HCT116 (cell line): ENCODE results near the gene SH3BP4. TPM values are rescaled to one million over a fixed set of nuclear protein-coding genes. Genes with fewer than 3 reads are reported as not detected.

Experiments
- ATAC-seq: fragments of 200-7000 bp; cut with Tn5 transposase; 2 replicates; pipeline ENCODE4 v1.9.1; 2020; ENCODE audit warnings: mild to moderate bottlenecking, moderate library complexity
- BruUV-seq: library from RNA; stranded (reverse); fragments of 400-500 nt; replicated peaks from 2 replicates; lab custom pipeline; 2021; lab: Mats Ljungman, UMichigan
- CTCF ChIA-PET: fragments of 300-600 bp; sonication (Branson Sonifier 250); formaldehyde crosslinking; loops from one replicate; lab custom pipeline; 2021; ENCODE audit warnings: antibody characterized with exemption; lab: Charles Lee
- POLR2A ChIA-PET: fragments of 300-600, 350-600 bp; sonication (Branson Sonifier 250); formaldehyde crosslinking; loops from one replicate; lab custom pipeline; 2021; ENCODE audit warnings: antibody characterized with exemption; lab: Charles Lee
- RAD21 ChIA-PET, 2 experiments: fragments of 300-600 bp; sonication (Branson Sonifier 250); formaldehyde crosslinking; loops; one replicate each; lab custom pipeline; 2023; ENCODE audit warnings: low total read pairs in 2 of 2; ENCODE audit not compliant: uncharacterized antibody in 2 of 2, unreplicated experiment in 2 of 2, low non-redundant PET in 1 of 2; lab: Charles Lee
- DNase-seq: peaks from one replicate; pipeline ENCODE4 v3.0.0-alpha.2; 2010; ENCODE audit warnings: low read depth, low spot score
- H2AFZ ChIP-seq: fragments of 200-600 bp; shearing (Covaris generic), sonication (generic); 2 replicates; pipeline ENCODE4 v1.6.1; 2017; ENCODE audit warnings: low read depth, mixed run types, mixed read lengths, antibody characterized with exemption, low read length; ENCODE audit not compliant: poor library complexity, severe bottlenecking
- H3K27ac ChIP-seq: 2 replicates; pipeline ENCODE4 v1.5.1; 2012; ENCODE audit warnings: low read depth, low read length
- H3K27me3 ChIP-seq: fragments of 200-600 bp; sonication (generic); 2 replicates; pipeline ENCODE4 v1.6.1; 2016; ENCODE audit warnings: mixed run types, low read length, mixed read lengths; ENCODE audit not compliant: insufficient read depth
- H3K36me3 ChIP-seq, 2 experiments: fragments of 200-500 bp in 1 of 2; fragments of 200-600 bp in 1 of 2; sonication (Bioruptor generic) in 1 of 2; sonication (generic) in 1 of 2; 2 replicates each; pipeline versions ENCODE4 v1.5.1 to v1.6.1; 2014 to 2016; ENCODE audit warnings: low read length in 2 of 2, inconsistent platforms in 1 of 2, mixed read lengths in 1 of 2, mixed run types in 1 of 2; ENCODE audit not compliant: insufficient read depth in 2 of 2, control insufficient read depth in 1 of 2
- H3K4me1 ChIP-seq, 2 experiments: fragments of 200-600 bp in 1 of 2; sonication (generic) in 1 of 2; 2 replicates each; pipeline versions ENCODE4 v1.5.1 to v1.6.1; 2012 to 2017; ENCODE audit warnings: low read length in 2 of 2, inconsistent platforms in 1 of 2, mild to moderate bottlenecking in 1 of 2, mixed read lengths in 1 of 2, mixed run types in 1 of 2, moderate library complexity in 1 of 2; ENCODE audit not compliant: insufficient read depth in 2 of 2, control insufficient read depth in 1 of 2
- H3K4me2 ChIP-seq: fragments of 200-600 bp; sonication (generic); 2 replicates; pipeline ENCODE4 v1.6.1; 2017; ENCODE audit warnings: mixed run types, low read length, mixed read lengths
- H3K4me3 ChIP-seq, 2 experiments: fragments of 200-600 bp in 1 of 2; sonication (generic) in 1 of 2; replicated peaks in 1 of 2; 2 replicates each; pipeline ENCODE4 v1.5.1; 2011 to 2016; ENCODE audit warnings: low read length in 2 of 2, control low read depth in 1 of 2, low read depth in 1 of 2, mild to moderate bottlenecking in 1 of 2, mixed read lengths in 1 of 2, mixed run types in 1 of 2
- H3K79me2 ChIP-seq: fragments of 200-600 bp; sonication (generic); 2 replicates; pipeline ENCODE4 v1.6.1; 2017; ENCODE audit warnings: mild to moderate bottlenecking, mixed run types, low read length, moderate library complexity, mixed read lengths; ENCODE audit not compliant: insufficient read depth
- H3K9ac ChIP-seq: fragments of 200-600 bp; sonication (generic); 2 replicates; pipeline ENCODE4 v1.6.1; 2016; ENCODE audit warnings: low read length, mixed read lengths
- H3K9me2 ChIP-seq: fragments of 200-600 bp; sonication (generic), shearing (Covaris generic); 2 replicates; pipeline ENCODE4 v1.6.1; 2017; ENCODE audit warnings: mixed run types, mild to moderate bottlenecking, moderate library complexity; ENCODE audit not compliant: insufficient read depth
- H3K9me3 ChIP-seq, 2 experiments: fragments of 200-500 bp in 1 of 2; fragments of 200-600 bp in 1 of 2; sonication (Bioruptor generic) in 1 of 2; sonication (generic) in 1 of 2; 2 replicates each; pipeline ENCODE4 v1.6.1; 2014 to 2017; ENCODE audit warnings: low read length in 2 of 2, mixed read lengths in 2 of 2, inconsistent platforms in 1 of 2, low read depth in 1 of 2, mild to moderate bottlenecking in 1 of 2, mixed run types in 1 of 2, moderate library complexity in 1 of 2; ENCODE audit not compliant: control insufficient read depth in 1 of 2, insufficient read depth in 1 of 2
- H4K20me1 ChIP-seq: fragments of 200-600 bp; sonication (generic), shearing (Covaris generic); 2 replicates; pipeline ENCODE4 v1.6.1; 2017; ENCODE audit warnings: mixed run types, mild to moderate bottlenecking, moderate library complexity; ENCODE audit not compliant: insufficient read depth
- CBX3 ChIP-seq: IDR thresholded peaks from 2 replicates; pipeline ENCODE4 v1.6.1; 2012; ENCODE audit warnings: low read depth
- CEBPB ChIP-seq: IDR thresholded peaks from 2 replicates; pipeline ENCODE4 v1.6.1; 2012; ENCODE audit warnings: low read depth
- EZH2phosphoT487 ChIP-seq: fragments of 200-600 bp; IDR thresholded peaks from 2 replicates; pipeline ENCODE4 v1.6.1; 2018; ENCODE audit warnings: antibody characterized with exemption, borderline replicate concordance
- FOSL1 ChIP-seq: IDR thresholded peaks from 2 replicates; pipeline ENCODE4 v1.6.1; 2012; ENCODE audit warnings: low read depth
- JUND ChIP-seq: IDR thresholded peaks from 2 replicates; pipeline ENCODE4 v1.6.1; 2012
- SP1 ChIP-seq: IDR thresholded peaks from 2 replicates; pipeline ENCODE4 v1.6.1; 2012; ENCODE audit warnings: low read depth
- SRF ChIP-seq: IDR thresholded peaks from 2 replicates; pipeline ENCODE4 v1.6.1; 2012; ENCODE audit warnings: low read depth
- TCF7L2 ChIP-seq: IDR thresholded peaks from 2 replicates; pipeline ENCODE4 v1.7.0; 2011; ENCODE audit warnings: borderline replicate concordance, inconsistent platforms; ENCODE audit not compliant: insufficient read depth, insufficient read length; ENCODE audit errors: extremely low read depth
- ZFX ChIP-seq: fragments of 450-650 bp; IDR thresholded peaks from 2 replicates; pipeline ENCODE4 v1.6.1; 2017
- ZNF274 ChIP-seq: fragments of 200-500 bp; sonication (Bioruptor generic); IDR thresholded peaks from 2 replicates; pipeline ENCODE4 v1.6.1; 2014; ENCODE audit warnings: mild to moderate bottlenecking, low read depth, low read length, inconsistent platforms
- intact Hi-C: fragments of 100-400 bp; cut with micrococcal nuclease; formaldehyde crosslinking; loops from 2 replicates; pipeline ENCODE4 v1.10.0; 2022
- total RNA-seq: library from RNA; stranded (reverse); gene quantifications from one replicate; pipeline ENCODE4 v1.2.1, GENCODE V29; 2021; ENCODE audit not compliant: unreplicated experiment
- TF ChIP-seq, protein P1 (sequence below): IDR thresholded peaks from 2 replicates; pipeline ENCODE4 v1.6.1; 2011; ENCODE audit warnings: mild to moderate bottlenecking, low read length, moderate library complexity; ENCODE audit not compliant: insufficient replicate concordance; ENCODE audit errors: extremely low read depth
- TF ChIP-seq, protein P2 (sequence below): IDR thresholded peaks from 2 replicates; pipeline ENCODE4 v1.6.1; 2012; ENCODE audit warnings: low read depth

SH3BP4 gene
- total RNA-seq, 1 experiment from 2014 or later, result 32.9 TPM

DNA sequence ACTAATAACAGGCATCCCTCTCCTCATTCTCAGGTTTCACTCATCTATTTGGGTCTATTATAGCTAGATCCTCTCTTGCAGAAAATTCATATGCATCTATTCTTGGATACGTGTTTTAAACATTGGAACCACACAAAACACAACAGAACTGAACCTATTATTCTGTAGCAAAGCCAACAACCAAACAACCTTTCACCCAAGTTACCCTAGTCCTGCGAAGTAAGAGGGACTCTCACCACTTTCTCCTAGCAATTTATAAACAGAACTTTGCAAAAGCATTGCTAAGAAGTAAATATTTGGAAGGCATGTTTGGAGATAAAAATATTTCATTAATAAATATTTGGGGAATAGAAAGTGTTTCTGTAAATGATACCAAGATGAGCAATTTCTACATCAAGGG is 20.4 kb upstream of the SH3BP4 start:
- Histone ChIP-seq H3K79me2 (no peaks in the 10 kb centered on the region), H3K27me3 (no peaks in the 10 kb centered on the region), H3K4me1 (no peaks in the 10 kb centered on the region), H3K36me3 (no peaks in the 10 kb centered on the region), H2AFZ (no peak overlapping the region), H3K9me3 (no peaks in the 10 kb centered on the region), H3K4me3 (no peak overlapping the region), H3K4me2 (no peak overlapping the region), H3K9ac (no peak overlapping the region), H4K20me1 (no peaks in the 10 kb centered on the region), H3K9me2 (no peaks in the 10 kb centered on the region), H3K27ac (no peak overlapping the region)
- BruUV-seq, result no TSS peak
- TF ChIP-seq ZFX, result no peak
- no peak for TF ChIP-seq SP1
- TF ChIP-seq, protein P1, sequence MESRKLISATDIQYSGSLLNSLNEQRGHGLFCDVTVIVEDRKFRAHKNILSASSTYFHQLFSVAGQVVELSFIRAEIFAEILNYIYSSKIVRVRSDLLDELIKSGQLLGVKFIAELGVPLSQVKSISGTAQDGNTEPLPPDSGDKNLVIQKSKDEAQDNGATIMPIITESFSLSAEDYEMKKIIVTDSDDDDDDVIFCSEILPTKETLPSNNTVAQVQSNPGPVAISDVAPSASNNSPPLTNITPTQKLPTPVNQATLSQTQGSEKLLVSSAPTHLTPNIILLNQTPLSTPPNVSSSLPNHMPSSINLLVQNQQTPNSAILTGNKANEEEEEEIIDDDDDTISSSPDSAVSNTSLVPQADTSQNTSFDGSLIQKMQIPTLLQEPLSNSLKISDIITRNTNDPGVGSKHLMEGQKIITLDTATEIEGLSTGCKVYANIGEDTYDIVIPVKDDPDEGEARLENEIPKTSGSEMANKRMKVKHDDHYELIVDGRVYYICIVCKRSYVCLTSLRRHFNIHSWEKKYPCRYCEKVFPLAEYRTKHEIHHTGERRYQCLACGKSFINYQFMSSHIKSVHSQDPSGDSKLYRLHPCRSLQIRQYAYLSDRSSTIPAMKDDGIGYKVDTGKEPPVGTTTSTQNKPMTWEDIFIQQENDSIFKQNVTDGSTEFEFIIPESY, result no peak
- TF ChIP-seq FOSL1, result no peak
- no peak for TF ChIP-seq ZNF274
- TF ChIP-seq CBX3, result no peak
- no peak for TF ChIP-seq JUND
- TF ChIP-seq SRF, result no peak
- no peak for TF ChIP-seq CEBPB
- TF ChIP-seq, protein P2, sequence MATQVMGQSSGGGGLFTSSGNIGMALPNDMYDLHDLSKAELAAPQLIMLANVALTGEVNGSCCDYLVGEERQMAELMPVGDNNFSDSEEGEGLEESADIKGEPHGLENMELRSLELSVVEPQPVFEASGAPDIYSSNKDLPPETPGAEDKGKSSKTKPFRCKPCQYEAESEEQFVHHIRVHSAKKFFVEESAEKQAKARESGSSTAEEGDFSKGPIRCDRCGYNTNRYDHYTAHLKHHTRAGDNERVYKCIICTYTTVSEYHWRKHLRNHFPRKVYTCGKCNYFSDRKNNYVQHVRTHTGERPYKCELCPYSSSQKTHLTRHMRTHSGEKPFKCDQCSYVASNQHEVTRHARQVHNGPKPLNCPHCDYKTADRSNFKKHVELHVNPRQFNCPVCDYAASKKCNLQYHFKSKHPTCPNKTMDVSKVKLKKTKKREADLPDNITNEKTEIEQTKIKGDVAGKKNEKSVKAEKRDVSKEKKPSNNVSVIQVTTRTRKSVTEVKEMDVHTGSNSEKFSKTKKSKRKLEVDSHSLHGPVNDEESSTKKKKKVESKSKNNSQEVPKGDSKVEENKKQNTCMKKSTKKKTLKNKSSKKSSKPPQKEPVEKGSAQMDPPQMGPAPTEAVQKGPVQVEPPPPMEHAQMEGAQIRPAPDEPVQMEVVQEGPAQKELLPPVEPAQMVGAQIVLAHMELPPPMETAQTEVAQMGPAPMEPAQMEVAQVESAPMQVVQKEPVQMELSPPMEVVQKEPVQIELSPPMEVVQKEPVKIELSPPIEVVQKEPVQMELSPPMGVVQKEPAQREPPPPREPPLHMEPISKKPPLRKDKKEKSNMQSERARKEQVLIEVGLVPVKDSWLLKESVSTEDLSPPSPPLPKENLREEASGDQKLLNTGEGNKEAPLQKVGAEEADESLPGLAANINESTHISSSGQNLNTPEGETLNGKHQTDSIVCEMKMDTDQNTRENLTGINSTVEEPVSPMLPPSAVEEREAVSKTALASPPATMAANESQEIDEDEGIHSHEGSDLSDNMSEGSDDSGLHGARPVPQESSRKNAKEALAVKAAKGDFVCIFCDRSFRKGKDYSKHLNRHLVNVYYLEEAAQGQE, result no peak
- TF ChIP-seq TCF7L2, result no peak
- TF ChIP-seq EZH2phosphoT487, result no peak
- DNase-seq (no peak), ATAC-seq (no peak)
- ChIA-PET CTCF (no interaction called here), POLR2A (no interaction called here), RAD21 (no interaction called here)
- intact Hi-C loops, result no loop called here
